GM21737 (cell line): ENCODE results near the gene RCBTB2.
A peak's percentile ranks its signal among the peaks of the same experiment; 100 is the strongest.
"Not testable (repeated sequence)": the region's sequence is repeated elsewhere in the genome, so short reads cannot be mapped to it uniquely, and the experiment has no call there.

ENCODE experiments used
- ATAC-seq: cut with Tn5 transposase; IDR thresholded peaks from one replicate; pipeline ENCODE4 v1.9.1; 2021; ENCODE audit warnings: mild to moderate bottlenecking, moderate library complexity; ENCODE audit not compliant: unreplicated experiment

RCBTB2 gene

DNA sequence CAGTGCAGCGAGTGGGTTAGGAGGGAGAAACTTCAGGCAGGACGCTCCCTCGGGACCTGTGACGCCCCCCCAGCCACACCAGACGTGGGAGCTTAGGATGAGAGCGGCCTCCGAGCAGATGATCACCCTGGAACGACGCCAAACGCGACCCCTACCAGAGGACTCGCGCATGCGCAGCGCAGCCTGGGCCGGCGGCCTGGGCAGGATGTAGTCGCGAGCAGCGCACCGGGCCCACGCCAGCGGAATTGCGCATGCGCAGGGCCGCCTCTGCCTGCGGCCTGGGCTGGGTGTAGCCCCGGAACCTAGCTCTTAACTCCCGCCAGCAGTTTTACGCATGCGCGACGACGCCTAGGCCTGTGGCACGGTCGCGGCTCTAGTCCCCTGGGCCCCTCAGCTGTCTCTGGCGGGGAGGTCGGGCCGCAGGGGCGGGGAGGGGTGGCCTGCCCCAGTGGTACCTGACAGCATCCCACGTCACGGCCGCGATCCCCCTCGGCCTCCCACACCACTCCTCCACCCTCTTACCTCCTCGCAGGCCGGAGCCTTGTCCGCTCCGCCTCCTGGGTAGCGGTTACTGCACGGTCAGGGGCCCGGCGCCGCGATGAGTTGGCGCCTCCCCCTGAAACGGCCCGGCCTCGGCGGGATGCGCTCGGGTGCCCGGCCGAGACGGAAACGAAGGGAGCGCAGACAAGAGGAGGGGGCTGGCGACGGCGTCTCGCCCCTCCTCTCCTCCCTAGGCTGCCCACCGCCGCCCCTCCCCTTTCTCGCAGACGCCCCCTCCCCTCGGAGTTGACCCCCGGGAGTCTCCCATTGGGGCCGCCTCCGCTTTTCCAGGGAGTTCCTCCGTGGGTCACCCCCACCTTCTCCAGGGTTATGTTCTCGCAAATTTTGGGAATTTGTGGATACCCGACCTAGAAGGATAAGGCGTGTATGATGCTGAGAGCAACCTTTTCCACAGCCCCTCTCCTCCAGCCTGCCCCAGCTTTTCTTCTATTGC, at the start of gene RCBTB2:
Gene RCBTB2 (minus strand): TSS at position 575 of the 994 bp plus-strand sequence. CDS start 11,141 bp downstream, outside the sequence.
- ATAC-seq = peak; percentile 78

DNA sequence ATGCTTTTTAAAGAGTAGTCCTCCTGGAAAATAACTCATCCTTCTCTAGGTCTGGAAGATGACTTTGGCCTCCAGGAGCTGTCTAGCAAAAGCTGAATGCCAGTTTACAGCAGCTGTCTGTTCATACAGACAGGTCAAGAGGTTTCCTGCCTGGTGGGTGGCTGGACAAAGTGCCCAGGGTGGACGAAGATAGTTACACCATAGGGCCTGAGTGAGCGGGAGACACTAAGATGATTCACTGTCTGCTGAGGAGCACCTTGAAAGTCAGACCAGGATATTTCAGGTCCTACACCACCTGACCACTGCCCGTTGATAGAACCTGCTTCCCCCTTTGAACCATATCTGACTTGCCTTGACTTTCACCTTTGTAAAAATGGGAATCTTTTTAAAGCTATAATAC, 49.2 kb upstream of the RCBTB2 start:
- ATAC-seq = no peak

DNA sequence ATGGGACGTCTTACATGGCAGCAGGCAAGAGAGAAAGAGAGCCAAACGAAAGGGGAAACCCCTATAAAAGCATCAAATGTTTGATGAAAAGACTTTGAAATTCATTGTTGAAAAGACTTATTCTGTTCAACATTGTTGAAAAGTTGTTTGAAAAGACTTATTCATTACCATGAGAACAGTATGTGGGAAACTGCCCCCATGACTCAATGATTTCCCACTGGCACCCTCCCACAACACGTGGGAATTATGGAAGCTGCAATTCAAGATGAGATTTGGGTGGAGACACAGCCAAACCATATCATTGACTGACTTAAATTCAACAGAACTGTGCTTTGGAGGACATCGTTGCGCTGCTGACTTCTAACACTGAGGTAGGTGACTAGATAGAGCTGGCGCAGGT, 48.0 kb upstream of the RCBTB2 start:
- ATAC-seq = no peak

DNA sequence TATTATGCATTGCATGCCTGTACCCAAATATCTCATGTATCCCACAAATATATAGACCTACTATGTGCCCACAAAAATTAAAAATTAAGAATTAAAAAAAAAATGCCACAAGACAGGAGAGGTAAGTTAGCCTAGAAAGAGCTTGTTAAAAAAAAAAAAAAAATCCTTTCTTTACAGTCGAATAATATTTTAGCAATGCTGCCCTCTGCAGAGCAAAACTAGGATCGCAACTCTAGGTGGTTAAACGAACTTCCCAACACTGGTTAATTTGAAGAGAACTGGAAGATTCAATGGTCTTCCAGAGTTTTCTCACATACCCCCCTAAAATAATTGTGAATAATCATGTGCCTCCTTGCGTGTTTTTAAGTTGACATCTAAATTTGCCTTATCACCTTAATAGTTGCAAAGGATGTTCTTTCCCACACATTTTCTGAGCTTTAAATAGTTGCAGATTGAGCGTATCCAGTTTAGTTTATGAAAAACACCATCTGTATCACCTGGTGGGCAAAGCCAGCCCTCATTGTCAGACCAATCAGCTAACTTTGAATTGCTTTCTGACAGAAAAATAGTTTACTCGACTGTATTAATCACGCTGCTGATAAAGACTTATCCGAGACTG, 47.4 kb upstream of the RCBTB2 start:
- no peak for ATAC-seq

DNA sequence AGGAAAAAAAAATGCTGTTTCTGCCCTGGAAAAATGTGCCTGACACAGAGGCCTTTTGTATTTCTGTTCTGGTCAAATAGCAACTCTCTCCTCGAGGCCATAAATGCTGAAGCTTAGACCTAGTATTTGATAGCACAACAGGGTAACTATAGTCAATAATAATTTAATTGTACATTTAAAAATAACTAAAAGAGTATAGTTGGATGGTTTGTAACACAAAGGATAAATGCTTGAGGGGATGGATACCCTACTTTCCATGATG, 47.0 kb upstream of the RCBTB2 start:
- not testable (repeated sequence) for ATAC-seq

DNA sequence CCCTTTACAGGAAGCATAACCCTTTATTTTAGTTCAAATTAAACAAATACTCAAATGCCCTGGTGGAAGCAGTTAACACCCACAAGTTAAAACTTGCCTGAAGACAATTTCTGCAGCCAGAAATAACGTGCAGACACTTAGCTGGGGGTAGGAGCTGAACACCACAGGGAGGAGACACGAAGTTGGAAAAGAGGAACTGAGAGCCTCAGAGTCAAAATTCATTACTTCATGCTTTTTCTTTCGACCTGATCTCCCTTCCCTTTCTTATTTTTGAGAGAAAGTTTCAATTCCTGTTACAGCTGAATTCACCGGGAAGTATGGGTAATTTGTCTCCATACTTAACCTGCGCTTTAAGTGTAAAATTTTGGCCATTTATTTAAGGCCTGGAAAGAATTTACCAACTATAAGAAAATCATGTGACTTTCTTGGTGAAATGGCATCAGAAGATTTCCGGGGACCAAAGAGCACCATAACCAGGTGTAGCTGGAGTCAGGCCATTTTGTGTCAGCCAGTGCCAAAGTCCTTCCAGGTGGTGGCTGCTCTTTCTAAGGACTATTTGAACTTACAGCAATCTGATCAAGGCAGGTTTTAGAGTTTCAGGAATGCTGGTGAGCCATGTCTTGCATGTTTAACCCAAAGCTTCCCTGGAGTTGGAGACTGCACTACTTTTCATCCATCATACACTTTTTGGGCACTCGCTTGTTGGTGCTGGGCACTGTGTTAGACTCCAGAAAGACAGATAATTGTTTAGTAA, 46.5 kb upstream of the RCBTB2 start:
- ATAC-seq = peak; percentile 78

DNA sequence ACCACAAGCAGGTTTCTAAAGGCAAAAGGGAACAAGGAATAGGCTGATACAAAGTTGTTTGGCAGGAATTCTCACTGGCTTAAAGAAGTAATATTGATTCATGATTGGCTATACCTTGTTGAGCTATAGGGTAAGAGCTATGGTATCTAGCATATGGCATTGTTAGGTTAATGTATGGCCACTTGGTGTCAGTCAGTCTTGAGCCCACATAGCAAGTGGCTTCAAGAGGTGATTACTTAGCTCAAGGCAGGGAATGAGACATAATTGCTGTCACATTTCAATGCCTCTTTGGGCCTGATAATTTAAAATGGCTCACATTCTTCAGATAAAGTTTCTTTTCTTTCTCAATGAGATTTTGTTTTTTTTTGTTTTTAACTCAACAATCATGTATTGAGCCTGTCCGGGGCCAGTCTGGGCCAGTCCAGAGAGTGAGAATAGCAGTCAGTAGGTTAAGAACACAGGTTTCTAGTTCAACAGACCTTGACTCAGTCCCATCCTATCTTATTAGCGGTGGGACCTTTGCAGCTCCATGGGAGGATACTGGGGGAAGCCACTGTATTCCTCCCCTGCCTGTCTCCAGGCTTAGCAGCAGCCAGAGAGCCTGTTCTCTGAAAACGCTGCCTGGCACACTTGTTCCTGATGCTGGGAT, 45.8 kb upstream of the RCBTB2 start:
- peak; percentile 35 for ATAC-seq

DNA sequence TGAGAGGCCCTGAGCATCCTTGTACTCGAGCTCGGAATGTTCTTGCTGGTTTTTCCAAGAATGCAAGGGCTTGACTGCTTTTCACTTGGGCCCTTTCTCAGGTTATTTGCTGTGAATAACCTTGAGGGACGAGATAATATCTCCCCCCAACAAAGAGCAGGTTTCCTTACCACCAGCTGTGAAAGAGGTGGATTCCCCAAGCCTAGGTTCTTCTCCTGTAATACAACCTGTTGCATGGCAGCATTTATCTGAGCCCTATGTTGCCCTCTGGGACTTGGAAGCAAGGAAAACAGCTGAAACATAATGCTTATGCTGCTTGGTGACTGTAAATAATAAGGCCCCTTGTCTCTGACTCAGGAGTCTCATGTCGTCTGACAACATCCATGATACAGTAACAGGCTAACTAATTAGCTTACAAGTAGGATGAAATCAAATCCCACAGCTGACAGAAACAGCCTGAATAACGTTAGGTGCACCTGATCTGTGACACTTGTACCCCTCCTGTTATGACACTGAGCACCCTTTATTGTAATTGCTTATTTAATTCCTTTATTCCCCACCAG, 43.6 kb upstream of the RCBTB2 start:
- ATAC-seq = no peak

DNA sequence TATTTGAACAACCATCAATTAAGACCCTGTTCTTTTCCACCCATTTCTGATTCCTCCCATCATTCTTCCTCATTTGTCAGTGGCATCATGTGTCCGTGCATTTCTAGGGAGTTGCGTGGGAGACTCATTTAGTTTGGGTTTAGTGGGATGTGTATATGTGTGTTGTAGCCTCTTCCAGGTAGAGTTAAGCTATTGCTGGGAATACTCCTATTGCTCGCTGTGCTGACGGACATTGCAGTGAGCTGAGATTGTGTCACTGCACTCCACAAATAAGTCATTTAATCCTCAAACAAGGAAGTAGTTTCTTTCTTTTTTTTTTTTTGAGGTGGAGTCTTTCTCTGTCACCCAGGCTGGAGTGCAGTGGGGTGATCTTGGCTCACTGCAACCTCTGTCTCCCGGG, 42.2 kb upstream of the RCBTB2 start:
- no peak for ATAC-seq

DNA sequence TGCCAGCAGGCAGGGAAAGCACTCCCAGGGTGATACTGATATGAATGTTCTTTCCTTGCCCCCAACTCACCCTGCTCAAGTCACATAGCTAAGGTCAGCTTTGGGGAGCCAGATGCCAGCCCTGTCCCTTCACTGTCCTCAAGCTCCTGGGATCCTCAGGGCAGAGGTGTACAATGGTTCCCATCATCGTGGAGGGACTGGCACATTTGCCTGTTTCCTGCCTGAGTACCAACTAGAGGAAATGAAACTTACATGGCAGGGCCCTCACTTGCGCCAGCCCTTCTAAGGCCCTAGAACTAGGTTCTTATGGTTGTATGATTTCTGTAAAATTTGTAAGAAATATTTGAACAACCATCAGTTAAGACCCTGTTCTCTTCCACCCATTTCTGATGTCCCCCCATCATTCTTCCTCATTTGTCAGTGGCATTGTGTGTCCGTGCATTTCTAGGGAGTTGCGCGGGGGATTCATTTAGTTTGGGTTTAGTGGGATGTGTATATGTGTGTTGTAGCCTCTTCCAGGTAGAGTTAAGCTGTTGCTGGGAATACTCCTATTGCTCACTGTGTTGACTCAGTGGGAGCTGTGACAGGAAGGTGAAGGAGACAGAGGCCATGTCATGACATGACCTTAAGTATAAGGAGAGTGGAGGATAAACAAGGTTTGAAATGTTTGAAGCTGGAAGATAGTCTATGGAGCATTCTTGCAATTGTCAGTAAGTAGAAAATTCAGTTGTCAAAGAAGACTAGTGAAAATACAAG, 41.3 kb upstream of the RCBTB2 start:
- ATAC-seq = no peak

DNA sequence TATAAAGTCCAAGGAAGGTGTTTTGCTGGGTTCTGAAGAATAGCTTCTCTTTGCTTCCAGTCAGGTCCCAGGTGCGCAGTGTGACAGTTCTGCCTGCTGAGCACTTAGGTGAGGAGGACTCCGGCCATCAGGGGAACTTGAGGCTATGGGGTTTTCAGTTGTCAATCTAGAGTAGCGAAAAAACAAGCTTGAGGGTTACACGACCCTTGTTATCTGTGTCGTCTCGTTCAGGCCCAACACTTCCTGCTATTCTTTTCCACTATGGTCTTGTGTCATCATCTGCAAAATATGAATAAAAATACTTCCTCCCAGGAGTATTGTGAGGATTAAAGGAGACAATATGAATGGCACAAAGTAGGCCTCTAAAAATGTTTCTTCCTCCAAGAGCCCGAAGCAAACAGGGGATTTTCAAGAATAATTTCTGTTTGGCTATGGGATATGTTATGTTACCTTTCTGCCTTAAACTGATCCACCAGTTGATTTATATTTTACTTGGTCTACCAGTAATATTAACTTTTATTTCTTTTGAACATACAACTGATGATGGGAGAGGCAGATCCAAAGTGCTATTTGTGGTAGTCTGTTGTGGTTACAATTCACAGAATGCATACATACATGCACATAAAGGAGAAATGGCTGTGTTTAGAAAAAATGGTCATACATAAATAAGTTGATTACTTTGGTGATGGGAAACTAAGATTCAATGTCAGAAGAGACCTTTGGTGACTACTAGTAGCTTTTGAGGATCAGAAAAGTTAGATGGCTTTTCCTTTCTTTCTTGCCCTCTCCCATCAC, 40.5 kb upstream of the RCBTB2 start:
- ATAC-seq = no peak

DNA sequence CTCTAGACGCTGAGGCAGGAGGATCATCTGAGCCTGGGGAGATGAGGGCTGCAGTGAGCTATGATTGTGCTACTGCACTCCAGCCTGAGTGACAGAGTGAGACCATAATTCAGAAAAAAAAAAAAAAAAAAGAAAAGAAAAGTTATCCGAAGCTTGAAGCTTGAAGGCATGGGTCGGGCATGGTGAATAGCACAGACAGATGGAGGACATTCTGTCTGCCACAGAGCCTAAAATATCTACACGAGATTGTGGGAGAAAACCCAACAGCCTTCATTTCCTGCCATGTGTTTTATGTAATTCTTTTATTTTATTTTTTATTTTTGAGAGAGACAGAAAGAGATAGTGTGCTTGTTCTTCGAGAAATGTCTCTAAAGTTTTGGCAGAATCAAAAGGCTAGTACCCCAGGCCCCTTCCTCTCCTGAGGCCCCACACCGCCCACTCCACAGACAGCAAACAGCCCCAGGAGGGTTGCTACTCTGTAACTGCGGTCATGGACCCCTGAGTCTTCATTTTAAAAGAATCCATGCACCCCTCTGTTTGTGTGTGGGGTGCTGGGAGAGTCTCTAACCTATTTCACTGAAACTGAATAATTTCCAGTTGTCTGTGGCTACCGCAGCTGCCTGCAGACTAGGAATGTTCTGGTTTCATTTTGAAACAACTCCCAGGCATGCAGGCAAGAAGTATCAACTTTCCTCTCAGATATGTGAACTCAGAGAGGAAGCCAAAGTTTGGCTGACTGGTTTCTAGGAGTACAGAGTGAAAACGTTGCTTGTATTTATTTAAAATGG, 38.4 kb upstream of the RCBTB2 start:
- no peak for ATAC-seq

DNA sequence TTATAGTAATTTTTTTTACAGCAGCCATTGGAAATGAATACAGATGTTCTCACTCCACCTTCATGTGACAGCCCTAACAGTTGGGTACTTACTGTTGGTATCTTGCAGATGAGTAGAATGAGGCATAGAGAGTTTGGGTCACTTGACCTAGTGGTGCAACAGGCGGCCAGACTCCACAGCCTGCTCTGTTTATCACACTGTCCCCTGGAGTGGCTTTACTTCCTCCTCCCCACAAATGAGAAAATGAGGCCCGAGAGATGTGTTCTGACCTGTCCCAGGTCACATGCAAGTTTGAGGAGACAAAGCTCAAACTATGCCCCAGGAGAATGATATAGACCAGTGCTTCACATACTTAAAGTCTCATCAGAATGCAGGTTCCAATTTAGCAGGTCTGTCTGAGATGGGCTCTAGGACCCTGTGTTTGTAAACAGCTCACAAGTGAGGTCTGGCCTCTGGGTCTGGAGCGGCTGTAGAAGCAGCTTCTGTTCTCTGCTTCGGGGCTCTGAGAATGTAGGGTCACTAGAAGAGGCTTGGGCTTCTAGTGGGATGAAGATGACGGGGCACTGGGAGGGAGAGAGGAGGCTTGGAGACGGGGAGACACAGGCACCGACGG, 37.4 kb upstream of the RCBTB2 start:
- ATAC-seq = no peak

DNA sequence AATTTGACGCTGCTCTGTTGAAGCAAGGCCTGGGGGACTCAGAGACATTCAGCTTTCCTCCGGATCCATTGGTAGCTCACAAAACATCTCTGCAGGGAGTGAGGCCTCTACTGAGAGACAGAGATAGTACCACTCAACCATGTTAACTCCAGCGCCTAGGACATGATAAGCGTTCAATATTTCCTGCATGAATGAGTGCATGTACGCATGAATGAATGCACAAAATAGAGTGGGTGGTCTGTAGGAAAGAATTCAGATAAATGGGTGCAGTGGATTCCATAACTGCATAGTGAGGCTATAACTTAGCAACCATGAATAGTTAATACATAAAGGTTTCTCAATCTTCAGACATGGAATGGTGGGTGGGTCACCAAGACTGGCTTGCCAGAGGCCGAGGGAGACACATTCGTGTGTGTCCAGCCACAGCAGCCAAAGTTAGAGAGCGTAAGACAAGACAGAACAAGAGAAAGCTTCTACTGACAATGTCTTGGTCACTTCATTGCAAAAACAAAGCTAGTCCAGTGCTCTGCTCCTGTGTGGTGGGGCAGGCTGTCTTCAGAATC, 36.3 kb upstream of the RCBTB2 start:
- ATAC-seq = no peak

DNA sequence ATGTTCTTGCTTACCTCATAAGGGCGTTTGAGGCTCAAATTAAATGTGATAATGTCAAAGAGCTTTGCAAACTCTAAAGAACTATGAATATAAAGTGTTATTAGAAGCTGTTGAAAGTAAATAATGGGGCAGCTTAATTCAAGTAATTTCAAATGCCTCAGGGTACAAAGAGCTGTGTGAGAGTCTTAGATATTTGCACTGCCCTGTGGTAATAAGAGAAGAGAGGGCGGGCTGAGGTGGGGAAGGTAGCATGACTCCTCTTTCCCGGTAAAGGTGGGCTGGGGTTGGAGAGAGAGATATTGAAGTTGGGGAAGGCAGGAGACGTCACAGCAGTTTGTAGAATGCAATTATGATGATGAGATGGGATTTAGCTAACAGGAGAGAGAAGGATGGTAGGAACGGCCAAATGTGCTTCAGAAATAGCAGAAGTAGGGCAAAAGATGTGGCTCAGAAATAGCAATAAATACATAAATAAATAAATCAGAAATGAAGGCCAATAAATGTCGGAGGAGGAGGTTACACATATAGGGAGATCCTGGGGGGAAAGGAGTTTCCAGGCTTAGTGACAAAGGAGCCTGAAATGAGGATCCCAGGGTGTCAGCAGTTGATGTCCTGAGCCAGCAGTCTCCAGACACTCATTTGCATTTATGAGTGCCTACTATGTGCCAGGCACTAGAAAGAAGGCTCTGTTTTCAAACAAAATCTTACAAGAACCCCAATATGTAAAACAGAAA, 35.7 kb upstream of the RCBTB2 start:
- ATAC-seq = no peak

DNA sequence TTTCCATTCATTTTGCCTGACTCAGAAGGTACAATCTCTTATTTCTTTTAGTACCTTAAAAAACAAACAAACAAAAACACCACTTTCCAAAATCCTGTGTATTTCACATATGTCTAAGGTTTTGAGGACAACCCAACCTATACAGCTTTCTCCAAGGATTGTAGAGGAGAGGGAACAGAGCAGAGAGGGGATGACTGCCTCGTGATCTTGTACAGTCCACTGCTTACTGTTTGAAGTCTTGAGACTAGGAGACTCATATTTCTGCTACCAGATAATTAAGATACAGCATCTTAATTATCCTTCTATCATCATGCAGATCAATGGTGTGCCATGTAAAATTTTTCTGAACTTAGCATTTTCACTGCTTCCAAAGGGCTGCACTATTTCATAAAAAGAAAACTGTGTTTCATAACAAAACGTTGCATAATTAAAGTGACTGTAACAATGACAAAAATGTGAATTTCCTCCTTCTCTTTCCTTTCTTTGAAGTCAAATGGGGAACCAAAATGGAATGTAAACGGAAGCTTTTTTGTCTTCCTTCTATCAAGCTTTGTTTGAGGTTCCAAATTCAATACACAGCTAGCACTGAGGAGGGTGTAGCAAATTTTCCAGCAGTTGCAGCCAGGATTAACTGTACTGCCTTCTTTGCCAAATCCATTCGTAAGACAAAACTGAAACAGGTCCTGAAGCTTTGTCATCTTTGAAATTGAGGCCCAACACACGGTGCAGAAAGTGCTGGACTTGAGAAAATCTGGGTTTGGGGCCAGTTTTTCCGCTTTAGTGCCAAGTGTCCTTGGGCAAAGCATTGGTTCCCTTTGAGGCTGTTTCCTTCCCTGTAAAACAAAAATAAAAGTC, 34.9 kb upstream of the RCBTB2 start:
- ATAC-seq = no peak
